ENCODE data around the gene NQO2. TPM values are rescaled to one million over a fixed set of nuclear protein-coding genes. Genes with fewer than 3 reads are reported as not detected.

NQO2 gene
- polyA plus RNA-seq, 1 of the 3 experiments (the other 2 are of a cell fraction) = 19.2 TPM

DNA sequence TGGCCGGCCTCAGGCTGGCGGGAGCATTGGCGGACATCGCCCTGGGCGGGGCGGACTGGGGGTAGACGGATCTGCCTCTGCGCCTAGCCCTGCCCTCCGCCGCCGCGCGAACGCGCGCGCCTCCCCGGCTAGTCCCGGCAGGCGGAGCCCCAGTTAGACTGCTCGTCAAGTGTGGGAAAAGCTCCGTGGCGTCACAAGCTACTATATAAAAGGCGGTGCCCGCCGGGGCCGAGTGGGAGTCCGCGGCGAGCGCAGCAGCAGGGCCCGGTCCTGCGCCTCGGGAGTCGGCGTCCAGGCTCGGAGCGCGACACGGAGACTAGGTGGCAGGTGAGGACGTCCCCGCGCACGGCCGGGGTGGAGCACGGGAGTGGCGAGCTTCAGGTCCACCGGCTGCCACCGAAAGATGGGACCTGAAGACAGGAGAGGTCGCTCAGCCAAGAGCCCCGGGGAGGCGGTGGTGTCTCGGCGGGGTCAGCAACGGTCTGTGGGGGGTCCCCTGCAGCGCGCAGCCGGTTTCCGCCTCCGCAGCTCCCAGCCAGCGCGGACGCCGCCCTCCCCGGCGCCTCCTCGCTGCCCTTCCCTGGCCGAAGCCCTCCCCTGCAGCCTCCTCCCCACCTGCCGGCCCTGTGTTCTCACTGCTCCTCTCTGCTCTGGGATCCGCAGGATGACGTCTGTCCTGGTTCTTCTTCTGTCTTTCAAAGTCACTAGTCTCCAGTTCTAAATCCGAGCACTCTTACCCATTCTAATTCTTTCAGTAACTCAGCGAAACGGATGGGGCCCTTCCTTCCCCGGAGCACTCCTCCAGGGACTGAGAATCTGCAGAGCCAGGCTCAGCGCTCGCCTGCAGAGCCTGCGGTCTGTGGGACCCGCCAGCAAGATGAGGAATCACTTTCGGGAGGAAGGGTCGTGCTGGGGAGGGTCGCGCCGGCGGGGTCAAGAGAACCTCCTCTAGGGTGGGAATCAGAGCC, 64.3 kb downstream of the NQO2 start:
- Histone ChIP-seq H3K9me2 (no peaks in the 10 kb centered on the region), H3F3A (replicated peaks; ENCODE audit: insufficient read depth) (peaks cover 25% of the 10 kb centered on the region), H2AFZ (ENCODE audit: low read depth) (peak overlapping the region; percentile 75; the same call in 1 of the 2 replicates), H3K79me2 (ENCODE audit: insufficient read depth) (peaks cover 19% of the 10 kb centered on the region), H3K4me2 (peak overlapping the region; percentile 92), H4K20me1 (ENCODE audit: insufficient read depth) (no peaks in the 10 kb centered on the region), H3K27me3 (ENCODE audit: insufficient read depth) (no peaks in the 10 kb centered on the region), H3K27ac (ENCODE audit: low read depth in 2 of 2, low read length in 1 of 2) (peak overlapping the region; percentile 41 to 70; a peak in 3 of 4 replicates), H3K9ac (peak overlapping the region; percentile 66), H3K4me1 (ENCODE audit: control insufficient read depth in 1 of 2, insufficient read depth in 2 of 2, low read depth in 1 of 2, low read length in 1 of 2) (peaks cover 2 to 5% of the 10 kb centered on the region in 2 experiments; a peak in 1 of 4 replicates), H3K4me3 (ENCODE audit: low read depth in 2 of 2, low read length in 1 of 2) (peak overlapping the region; percentile 72 to 86), H3K9me3 (no peaks in the 10 kb centered on the region), H3K36me3 (replicated peaks in 1 of 2; ENCODE audit: control insufficient read depth in 1 of 2, insufficient read depth in 2 of 2, low read length in 1 of 2) (no peaks in the 10 kb centered on the region)
- DNase-seq = peak; percentile 89
- 9% methylated on average over 19 of the region's 85 CpGs for WGBS (ENCODE audit: low lambda C conversion rate)
- ChIA-PET POLR2A (interaction anchor here (0.6 to 1.3 kb wide), 3 partner anchors 75 to 183 kb away, joined by 3 to 14 read pairs (median 3); partner anchors contain the start of gene SERPINB6), CTCF (interaction anchor here (0.8 to 1.6 kb wide), 6 partner anchors 9 to 218 kb away, joined by 3 to 7 read pairs (median 4); no protein-coding TSS in a partner anchor)
- no peak for TF ChIP-seq GATA2 (CRISPR knock-in tag; IDR thresholded peaks at IDR 0.05)
- peak; percentile 44; the same call in 1 of the 2 replicates for TF ChIP-seq TAF1 (IDR thresholded peaks at IDR 0.05; ENCODE audit: borderline replicate concordance, low read depth, low read length)
- TF ChIP-seq GABPA (IDR thresholded peaks at IDR 0.05; ENCODE audit: low read depth) = no peak
- TF ChIP-seq RAD21 (IDR thresholded peaks at IDR 0.05; ENCODE audit: low read length) = no peak
- TF ChIP-seq, protein P1, sequence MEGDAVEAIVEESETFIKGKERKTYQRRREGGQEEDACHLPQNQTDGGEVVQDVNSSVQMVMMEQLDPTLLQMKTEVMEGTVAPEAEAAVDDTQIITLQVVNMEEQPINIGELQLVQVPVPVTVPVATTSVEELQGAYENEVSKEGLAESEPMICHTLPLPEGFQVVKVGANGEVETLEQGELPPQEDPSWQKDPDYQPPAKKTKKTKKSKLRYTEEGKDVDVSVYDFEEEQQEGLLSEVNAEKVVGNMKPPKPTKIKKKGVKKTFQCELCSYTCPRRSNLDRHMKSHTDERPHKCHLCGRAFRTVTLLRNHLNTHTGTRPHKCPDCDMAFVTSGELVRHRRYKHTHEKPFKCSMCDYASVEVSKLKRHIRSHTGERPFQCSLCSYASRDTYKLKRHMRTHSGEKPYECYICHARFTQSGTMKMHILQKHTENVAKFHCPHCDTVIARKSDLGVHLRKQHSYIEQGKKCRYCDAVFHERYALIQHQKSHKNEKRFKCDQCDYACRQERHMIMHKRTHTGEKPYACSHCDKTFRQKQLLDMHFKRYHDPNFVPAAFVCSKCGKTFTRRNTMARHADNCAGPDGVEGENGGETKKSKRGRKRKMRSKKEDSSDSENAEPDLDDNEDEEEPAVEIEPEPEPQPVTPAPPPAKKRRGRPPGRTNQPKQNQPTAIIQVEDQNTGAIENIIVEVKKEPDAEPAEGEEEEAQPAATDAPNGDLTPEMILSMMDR (IDR thresholded peaks at IDR 0.05) = 0 out of 2 replicates have a peak, but pooled peaks have one; percentile 2
- TF ChIP-seq FOXJ3 (CRISPR knock-in tag; IDR thresholded peaks at IDR 0.05) = no peak
- TF ChIP-seq NRF1 (IDR thresholded peaks at IDR 0.05; ENCODE audit: low read depth, low read length) = peak; percentile 11; the same call in 1 of the 2 replicates
- TF ChIP-seq, protein P2, sequence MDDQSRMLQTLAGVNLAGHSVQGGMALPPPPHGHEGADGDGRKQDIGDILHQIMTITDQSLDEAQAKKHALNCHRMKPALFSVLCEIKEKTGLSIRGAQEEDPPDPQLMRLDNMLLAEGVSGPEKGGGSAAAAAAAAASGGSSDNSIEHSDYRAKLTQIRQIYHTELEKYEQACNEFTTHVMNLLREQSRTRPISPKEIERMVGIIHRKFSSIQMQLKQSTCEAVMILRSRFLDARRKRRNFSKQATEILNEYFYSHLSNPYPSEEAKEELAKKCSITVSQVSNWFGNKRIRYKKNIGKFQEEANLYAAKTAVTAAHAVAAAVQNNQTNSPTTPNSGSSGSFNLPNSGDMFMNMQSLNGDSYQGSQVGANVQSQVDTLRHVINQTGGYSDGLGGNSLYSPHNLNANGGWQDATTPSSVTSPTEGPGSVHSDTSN (IDR thresholded peaks at IDR 0.05) = 0 out of 2 replicates have a peak, but pooled peaks have one; percentile 5
- TF ChIP-seq POLR2AphosphoS5 (IDR thresholded peaks at IDR 0.05; ENCODE audit: low read depth, low read length) = peak; percentile 91
